GM12878 (cell line): Measurements from ENCODE around the gene ZBTB9. TPM values are rescaled to one million over a fixed set of nuclear protein-coding genes. Genes with fewer than 3 reads are reported as not detected.

Experiments
- ATAC-seq: fragments of 200-7000 bp; cut with Tn5 transposase; 3 replicates; pipeline ENCODE4 v1.9.1; 2020; ENCODE audit warnings: mild to moderate bottlenecking, moderate library complexity
- BruUV-seq: library from RNA; stranded (reverse); fragments of 400-500 nt; replicated peaks from 2 replicates; lab custom pipeline; 2021; lab: Mats Ljungman, UMichigan
- CTCF ChIA-PET: fragments of 300-600 bp; sonication (Branson Sonifier 250); formaldehyde crosslinking; extraction: SDS; loops from one replicate; lab custom pipeline; 2021; ENCODE audit warnings: inconsistent platforms; lab: Yijun Ruan, JAX
- POLR2A ChIA-PET: fragments of 350-600 bp; formaldehyde crosslinking; extraction: SDS; loops from one replicate; lab custom pipeline; 2021; ENCODE audit warnings: inconsistent platforms; lab: Charles Lee
- RAD21 ChIA-PET: fragments of 300-600 bp; sonication (Branson Sonifier 250); formaldehyde crosslinking; loops from one replicate; lab custom pipeline; 2023; ENCODE audit warnings: antibody characterized with exemption; ENCODE audit not compliant: unreplicated experiment; lab: Charles Lee
- SMC1A ChIA-PET: fragments of 300-600 bp; sonication (Branson Sonifier 250); formaldehyde crosslinking; loops from one replicate; lab custom pipeline; 2023; ENCODE audit not compliant: unreplicated experiment, uncharacterized antibody; lab: Charles Lee
- DNase-seq: peaks from one replicate; pipeline ENCODE4 v3.0.0-alpha.2; 2011; ENCODE audit warnings: low read depth, low spot score
- FAIRE-seq: peaks from 3 replicates; lab custom pipeline; 2011; peaks lifted over from hg19 to GRCh38; lab: Jason Lieb, UNC
- H2AFZ ChIP-seq: 2 replicates; pipeline ENCODE4 v1.6.0; 2011; ENCODE audit warnings: low read depth, low read length, control low read depth; ENCODE audit not compliant: control insufficient read depth
- H3K27ac ChIP-seq: 2 replicates; pipeline ENCODE4 v1.5.1; 2011; ENCODE audit warnings: control low read depth; ENCODE audit not compliant: control insufficient read depth, insufficient read depth
- H3K27me3 ChIP-seq, 2 experiments: replicated peaks in 1 of 2; 2 replicates each; pipeline versions ENCODE4 v1.6.0 to v1.6.1; 2011; ENCODE audit warnings: low read length in 1 of 2; ENCODE audit not compliant: control insufficient read depth in 2 of 2, insufficient read depth in 2 of 2
- H3K36me3 ChIP-seq, 2 experiments: 2 replicates each; pipeline ENCODE4 v1.5.1; 2011; ENCODE audit warnings: low read length in 1 of 2; ENCODE audit not compliant: control insufficient read depth in 2 of 2, insufficient read depth in 2 of 2
- H3K4me1 ChIP-seq: 2 replicates; pipeline ENCODE4 v1.6.1; 2011; ENCODE audit warnings: mild to moderate bottlenecking, low read length, moderate library complexity, mixed read lengths; ENCODE audit not compliant: control insufficient read depth, insufficient read depth
- H3K4me2 ChIP-seq: 2 replicates; pipeline ENCODE4 v1.6.0; 2011; ENCODE audit warnings: control low read depth; ENCODE audit not compliant: control insufficient read depth, insufficient read depth
- H3K4me3 ChIP-seq: fragments of 200-600 bp; sonication (generic); 2 replicates; pipeline ENCODE4 v1.5.1; 2016
- H3K79me2 ChIP-seq: 2 replicates; pipeline ENCODE4 v1.6.0; 2011; ENCODE audit warnings: low read length; ENCODE audit not compliant: control insufficient read depth, insufficient read depth
- H3K9ac ChIP-seq: 2 replicates; pipeline ENCODE4 v1.8.0; 2011; ENCODE audit warnings: low read length, control low read depth, mixed read lengths; ENCODE audit not compliant: control insufficient read depth, insufficient read depth
- H3K9me3 ChIP-seq: replicated peaks from 3 replicates; pipeline ENCODE4 v1.5.1; 2011; ENCODE audit warnings: mild to moderate bottlenecking, low read length; ENCODE audit not compliant: control insufficient read depth, insufficient read depth
- H4K20me1 ChIP-seq: 2 replicates; pipeline ENCODE4 v1.6.0; 2011; ENCODE audit not compliant: control insufficient read depth, insufficient read depth
- RAD21 ChIP-seq: IDR thresholded peaks from 2 replicates; pipeline ENCODE4 v1.6.1; 2011; ENCODE audit warnings: mild to moderate bottlenecking, low read depth, low read length, moderate library complexity; ENCODE audit not compliant: insufficient read depth
- ZNF384 ChIP-seq: IDR thresholded peaks from 2 replicates; pipeline ENCODE4 v1.6.1; 2012; ENCODE audit warnings: low read depth, mild to moderate bottlenecking, low read length, improper control_type of control experiment, borderline replicate concordance
- WGBS: methylation state at CpG from one replicate; pipeline ENCODE4 v1.1.6; 2016; ENCODE audit warnings: low lambda C conversion rate; ENCODE audit not compliant: insufficient replicate concordance, insufficient coverage; ENCODE audit errors: missing lambda C conversion rate; 5-methylcytosine and 5-hydroxymethylcytosine counted together
- in situ Hi-C: fragments of 300-500 bp; cut with MboI; formaldehyde crosslinking; loops from 9 replicates; pipeline ENCODE4 v1.14.3; 2018; ENCODE audit warnings: mixed read lengths
- intact Hi-C: fragments of 100-400 bp; cut with micrococcal nuclease; formaldehyde crosslinking; loops from one replicate; pipeline ENCODE4 v1.14.2; 2022; ENCODE audit not compliant: unreplicated experiment
- polyA plus RNA-seq, 11 experiments: library from polyadenylated mRNA; depleted of rRNA in 4 of 11; unstranded in 6 of 11; stranded (reverse) in 5 of 11; fragments of >200 nt; fragmentation: Nextera tagmentation in 4 of 11; fragmentation: Illumina TruSeq in 1 of 11; extraction: Ambion mirVana in 4 of 11; extraction: Trizol in 1 of 11; gene quantifications; 1 replicate in 1 of 11; 2 replicates in 10 of 11; pipeline versions ENCODE4 v1.2.1 to v1.2.3, GENCODE V29; 2011 to 2016; ENCODE audit warnings: inconsistent platforms in 2 of 11, missing spikeins in 2 of 11, low read depth in 1 of 11
- total RNA-seq, 4 experiments: library from RNA; depleted of rRNA in 3 of 4; stranded (reverse); fragments of >200 nt in 3 of 4; fragmentation: Illumina TruSeq in 1 of 4; extraction: Trizol in 1 of 4; gene quantifications; 2 replicates each; pipeline versions ENCODE4 v1.2.1 to v1.2.3, GENCODE V29; 2013 to 2021
- TF ChIP-seq, protein P1 (sequence below), 3 experiments: IDR thresholded peaks in 2 of 3; conservative IDR thresholded peaks in 1 of 3; 2 replicates each; pipeline ENCODE4 v1.5.1; 2011; ENCODE audit warnings: low read depth in 3 of 3, low read length in 3 of 3, mild to moderate bottlenecking in 3 of 3, control low read depth in 2 of 3, moderate library complexity in 2 of 3, inconsistent platforms in 1 of 3, mixed read lengths in 1 of 3; ENCODE audit not compliant: control insufficient read depth in 2 of 3, insufficient read depth in 1 of 3; ENCODE audit errors: extremely low read depth in 1 of 3
- TF ChIP-seq, protein P2 (sequence below): fragments of 450-650 bp; IDR thresholded peaks from 2 replicates; pipeline ENCODE4 v1.6.1; 2016; ENCODE audit warnings: mild to moderate bottlenecking

The ZBTB9 gene
- total and polyA plus RNA-seq, 10 of the 15 experiments (the other 5 are each of a cell fraction or from before 2014, with no cell fraction given) = 1.5 to 12.7 (median 6.9) TPM

DNA sequence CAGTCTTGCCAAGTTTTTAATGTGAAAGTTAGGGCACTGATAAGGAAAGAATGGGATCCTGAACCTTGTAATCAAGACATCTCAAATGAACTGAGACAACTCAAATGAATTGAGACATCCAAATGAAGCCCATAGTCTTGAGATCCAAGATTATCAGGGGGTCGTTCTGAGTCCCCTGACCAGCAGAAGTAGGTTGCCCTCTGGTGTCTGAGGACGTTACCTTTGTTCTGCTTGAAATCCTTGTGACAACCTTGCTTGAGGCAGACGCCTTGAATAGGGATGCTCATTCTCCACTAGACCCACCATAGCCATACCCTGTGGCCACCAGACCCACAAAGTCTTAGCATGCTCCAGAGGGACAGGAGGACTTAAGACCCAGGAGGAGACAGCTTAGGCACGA, 37.7 kb downstream of the ZBTB9 start:
- ATAC-seq (no peak), FAIRE-seq (no peak), DNase-seq (no peak)
- Histone ChIP-seq H2AFZ (no peak overlapping the region), H3K4me3 (no peak overlapping the region), H3K36me3 (no peaks in the 10 kb centered on the region), H3K4me1 (no peaks in the 10 kb centered on the region), H4K20me1 (no peaks in the 10 kb centered on the region), H3K27me3 (no peaks in the 10 kb centered on the region; a peak in 1 of 4 replicates), H3K79me2 (no peaks in the 10 kb centered on the region), H3K4me2 (no peak overlapping the region), H3K9me3 (no peaks in the 10 kb centered on the region), H3K9ac (no peak overlapping the region), H3K27ac (no peak overlapping the region)
- TF ChIP-seq, protein P1, sequence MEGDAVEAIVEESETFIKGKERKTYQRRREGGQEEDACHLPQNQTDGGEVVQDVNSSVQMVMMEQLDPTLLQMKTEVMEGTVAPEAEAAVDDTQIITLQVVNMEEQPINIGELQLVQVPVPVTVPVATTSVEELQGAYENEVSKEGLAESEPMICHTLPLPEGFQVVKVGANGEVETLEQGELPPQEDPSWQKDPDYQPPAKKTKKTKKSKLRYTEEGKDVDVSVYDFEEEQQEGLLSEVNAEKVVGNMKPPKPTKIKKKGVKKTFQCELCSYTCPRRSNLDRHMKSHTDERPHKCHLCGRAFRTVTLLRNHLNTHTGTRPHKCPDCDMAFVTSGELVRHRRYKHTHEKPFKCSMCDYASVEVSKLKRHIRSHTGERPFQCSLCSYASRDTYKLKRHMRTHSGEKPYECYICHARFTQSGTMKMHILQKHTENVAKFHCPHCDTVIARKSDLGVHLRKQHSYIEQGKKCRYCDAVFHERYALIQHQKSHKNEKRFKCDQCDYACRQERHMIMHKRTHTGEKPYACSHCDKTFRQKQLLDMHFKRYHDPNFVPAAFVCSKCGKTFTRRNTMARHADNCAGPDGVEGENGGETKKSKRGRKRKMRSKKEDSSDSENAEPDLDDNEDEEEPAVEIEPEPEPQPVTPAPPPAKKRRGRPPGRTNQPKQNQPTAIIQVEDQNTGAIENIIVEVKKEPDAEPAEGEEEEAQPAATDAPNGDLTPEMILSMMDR (IDR thresholded peaks at IDR 0.05 in 2 of 3, conservative IDR thresholded peaks at IDR 0.05 in 1 of 3; ENCODE audit: control insufficient read depth in 2 of 3, extremely low read depth in 1 of 3, insufficient read depth in 1 of 3, low read depth in 3 of 3, low read length in 3 of 3) = peak in 1 of 3 experiments; percentile 3; a peak in 1 of 6 replicates
- TF ChIP-seq, protein P2, sequence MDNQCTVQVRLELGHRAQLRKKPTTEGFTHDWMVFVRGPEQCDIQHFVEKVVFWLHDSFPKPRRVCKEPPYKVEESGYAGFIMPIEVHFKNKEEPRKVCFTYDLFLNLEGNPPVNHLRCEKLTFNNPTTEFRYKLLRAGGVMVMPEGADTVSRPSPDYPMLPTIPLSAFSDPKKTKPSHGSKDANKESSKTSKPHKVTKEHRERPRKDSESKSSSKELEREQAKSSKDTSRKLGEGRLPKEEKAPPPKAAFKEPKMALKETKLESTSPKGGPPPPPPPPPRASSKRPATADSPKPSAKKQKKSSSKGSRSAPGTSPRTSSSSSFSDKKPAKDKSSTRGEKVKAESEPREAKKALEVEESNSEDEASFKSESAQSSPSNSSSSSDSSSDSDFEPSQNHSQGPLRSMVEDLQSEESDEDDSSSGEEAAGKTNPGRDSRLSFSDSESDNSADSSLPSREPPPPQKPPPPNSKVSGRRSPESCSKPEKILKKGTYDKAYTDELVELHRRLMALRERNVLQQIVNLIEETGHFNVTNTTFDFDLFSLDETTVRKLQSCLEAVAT = no peak
- peak; percentile 23; the same call in 1 of the 2 replicates for TF ChIP-seq RAD21
- no peak for TF ChIP-seq ZNF384
- ChIA-PET SMC1A (interaction anchor here (0.8 to 1.2 kb wide), 2 partner anchors 10 to 18 kb away, joined by 3 read pairs; no protein-coding TSS in a partner anchor), POLR2A (no interaction called here), CTCF (no interaction called here), RAD21 (no interaction called here)
- WGBS = 37% methylated on average over 4 of the region's 4 CpGs
- in situ Hi-C loops = no loop called here
- intact Hi-C loops = no loop called here
- no TSS peak for BruUV-seq
